HEK293 (cell line): ENCODE data around the gene TMEM87B.

Experiments
- CTCF ChIA-PET: fragments of 350-600 bp; formaldehyde crosslinking; extraction: SDS; loops from one replicate; lab custom pipeline; 2021; ENCODE audit warnings: antibody characterized with exemption; lab: Yijun Ruan, JAX
- POLR2A ChIA-PET: fragments of 300-600 bp; formaldehyde crosslinking; extraction: SDS; loops from one replicate; lab custom pipeline; 2020; ENCODE audit warnings: antibody characterized with exemption, inconsistent platforms; lab: Yijun Ruan, JAX
- H3K27ac ChIP-seq: fragments of 200-500 bp; sonication (Bioruptor generic); 2 replicates; pipeline ENCODE4 v1.5.1; 2014; ENCODE audit warnings: low read depth, low read length, control low read depth, inconsistent platforms; ENCODE audit errors: extremely low read depth
- H3K36me3 ChIP-seq, 2 experiments: fragments of 200-500 bp in 1 of 2; sonication (Bioruptor generic) in 1 of 2; 1 replicate in 1 of 2; 2 replicates in 1 of 2; pipeline ENCODE4 v1.5.1; 2014 to 2017; ENCODE audit warnings: inconsistent platforms in 2 of 2, low read length in 2 of 2; ENCODE audit not compliant: control insufficient read depth in 2 of 2, insufficient read depth in 1 of 2
- H3K4me1 ChIP-seq: fragments of 200-500 bp; sonication (Bioruptor generic); 2 replicates; pipeline ENCODE4 v1.5.1; 2014; ENCODE audit warnings: mild to moderate bottlenecking, low read length, inconsistent platforms; ENCODE audit not compliant: control insufficient read depth, insufficient read depth
- H3K4me3 ChIP-seq: 2 replicates; pipeline ENCODE4 v1.5.1; 2011; ENCODE audit warnings: low read depth, mild to moderate bottlenecking, control low read depth, low read length, moderate library complexity
- H3K9me3 ChIP-seq: fragments of 200-500 bp; sonication (Bioruptor generic); 2 replicates; pipeline ENCODE4 v1.5.1; 2014; ENCODE audit warnings: low read depth, low read length, inconsistent platforms; ENCODE audit not compliant: control insufficient read depth, insufficient read depth
- BCL11A ChIP-seq: fragments of 450-650 bp; formaldehyde crosslinking; IDR thresholded peaks from 2 replicates; pipeline ENCODE4 v1.5.1; 2016; ENCODE audit warnings: low read depth, missing biosample characterization, missing genetic modification characterization
- HOXC10 ChIP-seq: sonication (generic); formaldehyde crosslinking; IDR thresholded peaks from 2 replicates; pipeline ENCODE4 v1.8.1; 2023; ENCODE audit warnings: mild to moderate bottlenecking, missing genetic modification reagents
- MEIS1 ChIP-seq: sonication (generic); formaldehyde crosslinking; IDR thresholded peaks from 2 replicates; pipeline ENCODE4 v1.8.1; 2022; ENCODE audit warnings: missing genetic modification reagents, mild to moderate bottlenecking, borderline replicate concordance
- PRDM1 ChIP-seq: fragments of 450-650 bp; formaldehyde crosslinking; IDR thresholded peaks from 2 replicates; pipeline ENCODE4; 2016; ENCODE audit warnings: missing biosample characterization, missing genetic modification characterization
- TCF7L2 ChIP-seq: IDR thresholded peaks from 2 replicates; pipeline ENCODE4 v1.6.1; 2011; ENCODE audit warnings: low read depth, mild to moderate bottlenecking, inconsistent platforms, low read length, moderate library complexity, borderline replicate concordance
- ZBTB44 ChIP-seq: fragments of 450-650 bp; IDR thresholded peaks from 2 replicates; pipeline ENCODE4 v1.5.1; 2018; ENCODE audit warnings: missing biosample characterization, mild to moderate bottlenecking, missing genetic modification characterization
- ZEB2 ChIP-seq: fragments of 450-650 bp; formaldehyde crosslinking; IDR thresholded peaks from 2 replicates; pipeline ENCODE4 v1.5.1; 2016; ENCODE audit warnings: missing biosample characterization, missing genetic modification characterization
- ZNF132 ChIP-seq: fragments of 450-650 bp; formaldehyde crosslinking; IDR thresholded peaks from 2 replicates; pipeline ENCODE4 v1.5.1; 2017; ENCODE audit warnings: missing biosample characterization, missing genetic modification characterization, borderline replicate concordance
- ZNF138 ChIP-seq: fragments of 450-650 bp; formaldehyde crosslinking; IDR thresholded peaks from 2 replicates; pipeline ENCODE4 v1.5.1; 2016; ENCODE audit warnings: missing biosample characterization, missing genetic modification characterization, borderline replicate concordance
- ZNF341 ChIP-seq: fragments of 450-650 bp; formaldehyde crosslinking; IDR thresholded peaks from 2 replicates; pipeline ENCODE4; 2016; ENCODE audit warnings: low read depth, missing biosample characterization, missing genetic modification characterization
- ZNF518A ChIP-seq: fragments of 450-650 bp; formaldehyde crosslinking; conservative IDR thresholded peaks from 2 replicates; pipeline ENCODE4 v1.5.1; 2016; ENCODE audit warnings: low read depth, missing biosample characterization, missing genetic modification characterization
- ZNF596 ChIP-seq: fragments of 450-650 bp; IDR thresholded peaks from 2 replicates; pipeline ENCODE4 v1.5.0; 2018; ENCODE audit warnings: missing biosample characterization, mild to moderate bottlenecking, missing genetic modification characterization, moderate library complexity
- ZNF623 ChIP-seq: fragments of 450-650 bp; formaldehyde crosslinking; IDR thresholded peaks from 2 replicates; pipeline ENCODE4 v1.5.1; 2016; ENCODE audit warnings: missing biosample characterization, missing genetic modification characterization
- ZNF629 ChIP-seq: fragments of 450-650 bp; formaldehyde crosslinking; IDR thresholded peaks from 2 replicates; pipeline ENCODE4 v1.5.1; 2017; ENCODE audit warnings: missing biosample characterization, missing genetic modification characterization
- ZNF692 ChIP-seq: fragments of 450-650 bp; formaldehyde crosslinking; IDR thresholded peaks from 2 replicates; pipeline ENCODE4 v1.5.1; 2016; ENCODE audit warnings: missing biosample characterization, missing genetic modification characterization
- ZNF704 ChIP-seq: fragments of 450-650 bp; formaldehyde crosslinking; IDR thresholded peaks from 2 replicates; pipeline ENCODE4 v1.5.1; 2016; ENCODE audit warnings: missing biosample characterization, missing genetic modification characterization
- ZNF76 ChIP-seq: fragments of 450-650 bp; formaldehyde crosslinking; IDR thresholded peaks from 2 replicates; pipeline ENCODE4; 2016; ENCODE audit warnings: low read depth, missing biosample characterization, missing genetic modification characterization, borderline replicate concordance
- ZNF843 ChIP-seq: fragments of 450-650 bp; formaldehyde crosslinking; IDR thresholded peaks from 2 replicates; pipeline ENCODE4 v1.5.1; 2016; ENCODE audit warnings: missing biosample characterization, missing genetic modification characterization
- ZSCAN5A ChIP-seq: fragments of 450-650 bp; formaldehyde crosslinking; IDR thresholded peaks from 2 replicates; pipeline ENCODE4 v1.5.1; 2016; ENCODE audit warnings: missing biosample characterization, missing genetic modification characterization

Gene TMEM87B

GRCh38 chr2:112148477-112148876 lies 93.4 kb downstream of the TMEM87B start:
- H3K36me3 ChIP-seq, result no peaks in the 10 kb centered on the region
- CTCF ChIA-PET, result interaction anchor here (0.7 kb wide), 1 partner anchor 451 kb away, joined by 3 read pairs; no protein-coding TSS in a partner anchor
- no peak for TF ChIP-seq ZSCAN5A (tag by site-specific recombination)
- no peak overlapping the region for H3K27ac ChIP-seq
- H3K4me3 ChIP-seq, result no peak overlapping the region
- POLR2A ChIA-PET, result no interaction called here
- H3K4me1 ChIP-seq, result no peaks in the 10 kb centered on the region
- H3K9me3 ChIP-seq, result no peaks in the 10 kb centered on the region

- TF ChIP-seq ZNF629 (tag by site-specific recombination) (no peak), ZNF623 (no peak), TCF7L2 (no peak), ZNF132 (tag by site-specific recombination) (no peak), ZNF76 (tag by site-specific recombination) (no peak), ZNF596 (tag by site-specific recombination) (no peak), ZNF843 (tag by site-specific recombination) (no peak), ZEB2 (tag by site-specific recombination) (no peak), MEIS1 (CRISPR knock-in tag) (no peak), PRDM1 (no peak), BCL11A (tag by site-specific recombination) (no peak), ZNF341 (tag by site-specific recombination) (no peak)
Observed at GRCh38 chr2:112149194-112149593, 94.1 kb downstream of the TMEM87B start.

GRCh38 chr2:112149866-112150435 lies 94.9 kb downstream of the TMEM87B start:
- no peak overlapping the region for H3K4me3 ChIP-seq
- H3K27ac ChIP-seq, result no peak overlapping the region
- ChIA-PET POLR2A (no interaction called here), CTCF (no interaction called here)
- no peak for TF ChIP-seq ZNF518A (tag by site-specific recombination)
- no peak for TF ChIP-seq ZBTB44 (tag by site-specific recombination)
- no peak for TF ChIP-seq ZNF704 (tag by site-specific recombination)
- no peak for TF ChIP-seq HOXC10 (CRISPR knock-in tag)
- TF ChIP-seq ZNF138 (tag by site-specific recombination), result no peak
- TF ChIP-seq ZNF692 (tag by site-specific recombination), result no peak
- TF ChIP-seq, all 188 proteins: peak for 0
- Histone ChIP-seq H3K36me3 (no peaks in the 10 kb centered on the region), H3K4me1 (no peaks in the 10 kb centered on the region), H3K9me3 (no peaks in the 10 kb centered on the region)

More at GRCh38 chr2:112149194-112149593, 94.1 kb downstream of the TMEM87B start:
- ChIA-PET CTCF (no interaction called here), POLR2A (no interaction called here)
- Histone ChIP-seq H3K4me1 (no peaks in the 10 kb centered on the region), H3K9me3 (no peaks in the 10 kb centered on the region), H3K27ac (no peak overlapping the region), H3K4me3 (no peak overlapping the region), H3K36me3 (no peaks in the 10 kb centered on the region)
